DND-41 (cell line): ENCODE results near the gene UGT1A1.

Experiments
- ATAC-seq: fragments of 200-7000 bp; cut with Tn5 transposase; 3 replicates; pipeline ENCODE4 v1.9.1; 2021; ENCODE audit warnings: low read depth; ENCODE audit not compliant: insufficient read depth
- DNase-seq: peaks from one replicate; pipeline ENCODE4 v3.0.0-alpha.2; 2020
- H2AFZ ChIP-seq: 2 replicates; pipeline ENCODE4 v1.6.0; 2012; ENCODE audit warnings: low read depth, low read length
- H3K27ac ChIP-seq: 2 replicates; pipeline ENCODE4 v1.5.1; 2012; ENCODE audit warnings: low read length, inconsistent platforms
- H3K27me3 ChIP-seq: fragments of 200-600 bp; sonication (generic); 2 replicates; pipeline ENCODE4 v1.6.0; 2012; ENCODE audit warnings: low read length, mild to moderate bottlenecking, inconsistent platforms; ENCODE audit not compliant: insufficient read depth, poor library complexity
- H3K36me3 ChIP-seq: 2 replicates; pipeline ENCODE4 v1.5.1; 2012; ENCODE audit warnings: low read length, inconsistent platforms; ENCODE audit not compliant: insufficient read depth
- H3K4me1 ChIP-seq: 2 replicates; pipeline ENCODE4 v1.5.1; 2012; ENCODE audit warnings: mild to moderate bottlenecking, low read length; ENCODE audit not compliant: insufficient read depth
- H3K4me2 ChIP-seq: 2 replicates; pipeline ENCODE4 v1.6.0; 2012; ENCODE audit warnings: mild to moderate bottlenecking, moderate library complexity, low read length, inconsistent platforms; ENCODE audit not compliant: insufficient read depth
- H3K4me3 ChIP-seq, 2 experiments: fragments of 200-600 bp in 1 of 2; shearing (Covaris generic) in 1 of 2; 2 replicates each; pipeline ENCODE4 v1.5.1; 2012 to 2016; ENCODE audit warnings: inconsistent platforms in 2 of 2, low read length in 2 of 2, mild to moderate bottlenecking in 2 of 2, low read depth in 1 of 2, moderate library complexity in 1 of 2
- H3K79me2 ChIP-seq: 2 replicates; pipeline ENCODE4 v1.6.0; 2012; ENCODE audit warnings: low read length, inconsistent platforms; ENCODE audit not compliant: insufficient read depth
- H3K9ac ChIP-seq: 2 replicates; pipeline ENCODE4 v1.6.0; 2012; ENCODE audit warnings: low read depth, mild to moderate bottlenecking, inconsistent platforms, low read length, moderate library complexity
- H3K9me3 ChIP-seq: 2 replicates; pipeline ENCODE4 v1.5.1; 2012; ENCODE audit warnings: low read length, moderate library complexity, mild to moderate bottlenecking, inconsistent platforms; ENCODE audit not compliant: insufficient read depth, severe bottlenecking
- H4K20me1 ChIP-seq: 2 replicates; pipeline ENCODE4 v1.6.0; 2012; ENCODE audit warnings: low read length; ENCODE audit not compliant: insufficient read depth
- CTCF ChIP-seq: IDR thresholded peaks from 2 replicates; pipeline ENCODE4 v1.5.1; 2012; ENCODE audit warnings: borderline replicate concordance, low read length, moderate library complexity, mild to moderate bottlenecking; ENCODE audit not compliant: poor library complexity, severe bottlenecking; ENCODE audit errors: extremely low read depth
- EZH2 ChIP-seq: IDR thresholded peaks from 3 replicates; pipeline ENCODE4 v1.6.1; 2012; ENCODE audit warnings: borderline replicate concordance, low read depth, mild to moderate bottlenecking, moderate library complexity, low read length, inconsistent platforms; ENCODE audit not compliant: severe bottlenecking

The UGT1A1 gene

GRCh38 chr2:233758849-233759248 is 1.2 kb upstream of the UGT1A1 start:
- Histone ChIP-seq H3K9ac (no peak overlapping the region), H4K20me1 (no peaks in the 10 kb centered on the region), H3K79me2 (no peaks in the 10 kb centered on the region), H3K4me3 (no peak overlapping the region), H3K36me3 (no peaks in the 10 kb centered on the region), H3K4me1 (no peaks in the 10 kb centered on the region), H3K9me3 (no peaks in the 10 kb centered on the region), H3K27me3 (peaks cover 6% of the 10 kb centered on the region), H3K27ac (no peak overlapping the region), H2AFZ (no peak overlapping the region), H3K4me2 (no peak overlapping the region)
- DNase-seq (no peak), ATAC-seq (no peak)
- TF ChIP-seq EZH2 (no peak), CTCF (no peak)

GRCh38 chr2:233761040-233761769 is 1.1 kb downstream of the UGT1A1 start:
- no peak overlapping the region for H3K4me2 ChIP-seq
- H3K4me3 ChIP-seq, result no peak overlapping the region
- no peak for TF ChIP-seq CTCF
- TF ChIP-seq EZH2, result no peak
- no peaks in the 10 kb centered on the region for H3K36me3 ChIP-seq
- no peak overlapping the region for H3K9ac ChIP-seq
- no peaks in the 10 kb centered on the region for H3K4me1 ChIP-seq
- H4K20me1 ChIP-seq, result no peaks in the 10 kb centered on the region
- H2AFZ ChIP-seq, result no peak overlapping the region
- no peak for ATAC-seq
- no peak overlapping the region for H3K27ac ChIP-seq
- no peaks in the 10 kb centered on the region for H3K9me3 ChIP-seq
- H3K79me2 ChIP-seq, result no peaks in the 10 kb centered on the region
- no peak for DNase-seq
- peaks cover 10% of the 10 kb centered on the region for H3K27me3 ChIP-seq

GRCh38 chr2:233764264-233764663 is 4.2 kb downstream of the UGT1A1 start:
- Histone ChIP-seq H3K36me3 (no peaks in the 10 kb centered on the region), H3K79me2 (no peaks in the 10 kb centered on the region), H3K9ac (no peak overlapping the region), H3K9me3 (no peaks in the 10 kb centered on the region), H3K4me3 (no peak overlapping the region), H3K27ac (no peak overlapping the region), H3K4me2 (no peak overlapping the region), H2AFZ (no peak overlapping the region), H3K27me3 (peaks cover 10% of the 10 kb centered on the region), H3K4me1 (no peaks in the 10 kb centered on the region), H4K20me1 (no peaks in the 10 kb centered on the region)
- ATAC-seq (no peak), DNase-seq (no peak)
- TF ChIP-seq CTCF (no peak), EZH2 (no peak)
